A673 (cell line): ENCODE results near the gene OR6M1.

Experiments used
- CTCF ChIP-seq: fragments of 300-800, 200-600 bp; sonication (generic); conservative IDR thresholded peaks from 2 replicates; pipeline ENCODE4 v1.5.1; 2017; ENCODE audit warnings: low read depth, mild to moderate bottlenecking, antibody characterized with exemption, low read length, moderate library complexity, mixed read lengths
- EZH2 ChIP-seq: fragments of 200-600 bp; sonication (generic); IDR thresholded peaks from 2 replicates; pipeline ENCODE4 v1.6.1; 2017; ENCODE audit warnings: borderline replicate concordance, low read depth, mild to moderate bottlenecking, mixed read lengths, antibody characterized with exemption, low read length; ENCODE audit not compliant: poor library complexity, severe bottlenecking

GRCh38 chr11:123853038-123853437 lies 46.9 kb upstream of the OR6M1 start:
- TF ChIP-seq CTCF, result no peak
- TF ChIP-seq EZH2, result no peak
